GM18873 (cell line): ENCODE results near the gene NAGLU.

Source experiments
- ATAC-seq: cut with Tn5 transposase; IDR thresholded peaks from one replicate; pipeline ENCODE4 v1.9.1; 2021; ENCODE audit warnings: mild to moderate bottlenecking, moderate library complexity, moderate number of reproducible peaks; ENCODE audit not compliant: unreplicated experiment, low FRiP score

The NAGLU gene

GRCh38 chr17:42585353-42585752 lies 49.3 kb downstream of the NAGLU start:
- ATAC-seq = no peak

GRCh38 chr17:42586514-42587230 lies 50.6 kb downstream of the NAGLU start:
- no peak for ATAC-seq

GRCh38 chr17:42590886-42591285 lies 54.8 kb downstream of the NAGLU start:
- ATAC-seq = no peak

- no peak for ATAC-seq
Observed at GRCh38 chr17:42591411-42591810, 55.4 kb downstream of the NAGLU start.
